GM23248 (cell line): ENCODE data around the gene UCMA.

Experiments
- EZH2 ChIP-seq: fragments of 200-600 bp; sonication (generic); IDR thresholded peaks from 2 replicates; pipeline ENCODE4 v1.6.1; 2018; ENCODE audit warnings: antibody characterized with exemption, mild to moderate bottlenecking; ENCODE audit not compliant: insufficient read depth, poor library complexity, severe bottlenecking
- EZH2phosphoT487 ChIP-seq: fragments of 200-600 bp; sonication (generic); IDR thresholded peaks from 2 replicates; pipeline ENCODE4 v1.6.1; 2018; ENCODE audit warnings: antibody characterized with exemption, moderate library complexity, mild to moderate bottlenecking, low read depth; ENCODE audit not compliant: insufficient read depth

- TF ChIP-seq EZH2phosphoT487 (no peak), EZH2 (no peak)
These were observed 60.6 kb downstream of the UCMA start for GRCh38 chr10:13173616-13174015.
